GM21717 (cell line): Measurements from ENCODE around the gene TASL.
"Not testable (repeated sequence)": the region's sequence is repeated elsewhere in the genome, so short reads cannot be mapped to it uniquely, and the experiment has no call there.

Experiments
- ATAC-seq: cut with Tn5 transposase; IDR thresholded peaks from one replicate; pipeline ENCODE4 v1.9.1; 2021; ENCODE audit warnings: mild to moderate bottlenecking, moderate library complexity; ENCODE audit not compliant: unreplicated experiment

TASL gene

DNA sequence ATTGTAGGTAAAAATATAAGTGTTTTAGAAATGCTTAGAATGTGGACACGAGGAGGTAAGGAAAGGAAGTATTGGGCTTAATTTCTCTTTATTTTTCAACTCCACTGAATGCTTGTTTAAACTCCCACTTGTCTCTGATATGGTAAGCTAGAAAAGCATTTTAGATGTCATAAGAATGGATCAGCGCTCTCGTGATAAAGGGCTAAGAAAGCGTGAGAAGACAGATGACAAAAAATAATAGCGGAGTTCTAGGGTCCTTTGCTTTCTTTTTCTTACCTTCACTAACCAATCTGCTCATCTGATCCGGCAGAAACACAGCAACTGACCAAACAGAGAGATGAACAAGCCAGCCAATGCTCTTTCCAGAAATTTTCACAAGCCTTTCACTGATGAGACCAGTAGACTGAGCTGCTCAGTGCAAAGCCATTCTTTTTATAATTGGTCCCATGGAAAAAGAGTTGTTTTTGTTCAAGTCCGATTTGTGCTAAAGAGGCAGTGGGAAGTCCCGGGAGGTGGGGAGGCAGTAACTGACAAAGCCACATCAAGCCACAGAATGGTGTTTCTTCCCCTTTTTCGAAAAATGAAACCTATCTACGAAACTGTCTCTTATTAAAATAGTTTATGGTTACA is at the start of gene TASL:
TASL (minus strand) TSS at position 405 of the 630 bp plus-strand sequence. CDS start 17,411 bp downstream, outside the sequence.
- ATAC-seq, result peak; percentile 92

DNA sequence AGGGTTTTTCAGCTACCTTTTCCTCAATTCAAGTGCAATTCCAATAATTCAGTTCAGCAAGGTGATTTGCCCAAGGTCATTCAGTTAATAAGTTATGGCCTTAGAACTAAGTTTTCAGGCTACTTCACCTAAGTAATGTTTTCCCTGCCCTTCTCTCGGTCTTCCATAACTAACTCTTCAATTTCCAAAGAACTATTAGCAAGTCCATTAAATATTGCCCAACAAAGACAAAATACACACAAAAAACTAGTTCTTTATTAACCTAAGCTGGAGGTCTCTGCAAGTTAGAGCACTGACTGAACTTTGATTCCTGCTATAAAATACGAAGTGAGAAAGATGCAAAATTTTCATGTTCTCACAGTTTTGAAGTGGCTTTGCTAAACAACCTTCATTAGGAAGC is 48.8 kb upstream of the TASL start:
- ATAC-seq, result no peak

GRCh38 chrX:30622361-30622760 is 44.8 kb upstream of the TASL start:
- ATAC-seq, result no peak

DNA sequence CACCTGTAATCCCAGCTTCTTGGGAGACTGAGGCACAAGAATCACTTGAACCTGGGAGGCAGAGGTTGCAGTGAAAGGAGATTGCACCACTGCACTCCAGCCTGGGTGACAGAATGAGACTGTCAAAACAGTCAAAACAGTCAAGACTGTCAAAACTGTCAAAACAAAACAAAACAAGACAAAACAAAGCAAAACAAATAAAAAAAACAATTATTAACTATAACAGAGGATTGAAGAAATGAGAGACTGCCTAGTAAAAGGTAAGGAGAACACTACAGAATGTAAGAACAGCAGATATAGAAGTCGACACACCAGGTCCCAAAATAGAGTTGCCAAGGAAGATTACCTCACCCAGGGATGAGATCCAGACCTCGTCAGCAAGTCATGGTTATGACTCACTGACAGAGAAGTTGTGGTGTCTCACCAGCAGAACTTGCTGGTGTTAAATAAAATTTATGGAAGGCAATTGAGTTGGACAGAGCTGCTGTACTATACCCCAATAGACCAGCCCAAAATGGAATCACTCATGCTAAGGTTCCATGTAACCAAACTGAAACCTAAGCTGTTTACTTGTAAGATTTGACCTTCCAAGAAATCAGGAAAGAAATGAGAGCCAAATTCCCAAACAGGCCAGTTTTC is 43.5 kb upstream of the TASL start:
- no peak for ATAC-seq

GRCh38 chrX:30620125-30620524 is 42.6 kb upstream of the TASL start:
- no peak for ATAC-seq

GRCh38 chrX:30618160-30618765 is 40.7 kb upstream of the TASL start:
- ATAC-seq, result no peak

DNA sequence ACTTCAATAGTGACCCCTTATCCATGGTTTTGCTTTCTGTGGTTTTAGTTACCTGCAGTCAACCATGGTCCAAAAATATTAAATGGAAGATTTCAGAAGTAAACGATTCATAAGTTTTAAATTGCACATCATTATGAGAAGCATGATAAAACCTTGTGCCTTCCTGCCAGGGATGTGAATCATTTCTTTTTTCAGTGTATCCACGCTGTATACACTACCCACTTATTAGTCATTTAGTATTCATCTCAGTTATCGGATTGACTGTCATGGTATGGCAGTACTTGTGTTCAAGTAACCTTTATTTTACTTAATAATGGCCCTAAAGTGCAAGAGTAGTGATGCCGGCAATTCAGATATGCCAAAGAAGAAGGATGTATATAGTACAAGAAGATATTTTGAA is 37.7 kb upstream of the TASL start:
- ATAC-seq, result no peak

- no peak for ATAC-seq
Observed at GRCh38 chrX:30613721-30614120, 36.2 kb upstream of the TASL start.

GRCh38 chrX:30612250-30612655 is 34.7 kb upstream of the TASL start:
- ATAC-seq, result no peak

GRCh38 chrX:30610026-30610425 is 32.5 kb upstream of the TASL start:
- ATAC-seq, result no peak

- no peak for ATAC-seq
Observed at GRCh38 chrX:30607155-30607554, 29.6 kb upstream of the TASL start.

- ATAC-seq, result not testable (repeated sequence)
Observed at GRCh38 chrX:30600269-30601176, 23.0 kb upstream of the TASL start.

DNA sequence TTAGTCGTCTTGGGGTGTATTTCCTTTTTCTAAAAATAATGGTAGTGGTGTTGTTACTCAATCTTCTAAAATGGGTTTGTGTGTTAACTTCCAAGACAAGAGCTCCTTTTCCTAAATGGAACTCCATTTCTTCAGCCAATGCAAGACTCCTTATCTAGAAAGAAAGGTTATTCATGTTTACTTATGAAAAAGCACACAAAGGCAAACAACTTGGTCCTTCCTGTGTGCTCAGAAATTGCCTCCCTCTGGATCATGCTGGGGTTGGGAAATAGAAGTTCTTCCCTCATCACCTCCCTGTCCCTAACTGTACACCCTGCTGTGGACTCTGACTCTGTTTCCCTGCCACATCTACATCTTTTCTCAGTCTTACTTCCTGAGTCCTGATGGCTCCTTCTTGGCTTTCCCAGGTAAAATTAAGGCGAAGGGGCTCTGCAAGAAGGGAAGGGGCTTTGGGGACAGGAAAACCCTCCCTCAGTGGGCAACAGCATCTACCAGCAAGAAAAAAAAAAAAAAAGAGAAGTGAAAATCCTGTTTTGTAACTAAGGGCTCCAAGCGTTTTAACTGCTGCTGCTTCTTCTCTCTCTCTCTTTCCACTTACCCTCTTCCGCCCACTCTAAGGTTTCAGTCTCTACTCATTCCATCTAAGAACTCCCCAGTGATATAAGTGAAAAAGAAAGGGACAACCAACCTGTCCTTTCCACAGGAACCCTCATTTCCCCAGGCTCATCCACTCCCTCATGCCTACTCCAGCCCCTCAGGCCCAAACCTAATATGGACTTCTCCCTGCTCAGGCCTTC is 19.8 kb upstream of the TASL start:
- ATAC-seq, result peak; percentile 94

GRCh38 chrX:30593440-30594200 is 16.1 kb upstream of the TASL start:
- ATAC-seq, result peak; percentile 47

GRCh38 chrX:30592831-30593230 is 15.3 kb upstream of the TASL start:
- ATAC-seq, result no peak

GRCh38 chrX:30590368-30590767 is 12.8 kb upstream of the TASL start:
- ATAC-seq, result no peak

DNA sequence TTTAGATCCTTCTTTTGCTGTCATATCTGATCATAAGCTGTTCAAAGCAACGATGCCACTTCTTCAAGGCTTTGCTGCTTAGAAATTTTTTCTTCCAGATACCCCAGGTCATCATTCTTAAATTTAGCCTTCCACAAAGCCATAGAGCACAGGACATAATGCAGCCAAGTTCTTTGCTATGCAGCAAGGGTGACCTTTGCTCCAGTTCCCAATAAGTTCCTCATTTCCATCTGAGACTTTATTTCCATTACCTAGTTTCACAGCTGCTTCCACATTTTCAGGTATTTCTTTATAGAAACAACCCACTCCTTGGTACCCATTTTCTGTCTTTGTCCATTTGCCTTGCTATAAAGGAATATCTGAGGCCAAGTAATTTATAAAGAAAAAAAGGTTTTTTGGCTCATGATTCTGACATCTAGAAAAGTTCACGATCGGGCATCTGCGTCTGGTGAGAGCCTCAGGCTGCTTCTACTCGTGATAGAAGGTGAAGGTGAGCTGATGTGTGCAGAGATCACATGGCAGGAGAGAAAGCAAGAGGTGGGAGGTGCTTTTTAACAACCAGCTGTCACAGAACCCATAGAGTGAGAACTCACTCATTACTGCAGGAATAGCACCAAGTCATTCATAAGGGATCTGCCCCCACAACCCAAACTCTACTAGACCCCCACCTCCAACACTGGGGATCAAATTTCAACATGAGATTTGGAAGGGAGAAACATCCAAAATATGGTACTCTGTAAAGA is 11.8 kb upstream of the TASL start:
- ATAC-seq, result no peak

DNA sequence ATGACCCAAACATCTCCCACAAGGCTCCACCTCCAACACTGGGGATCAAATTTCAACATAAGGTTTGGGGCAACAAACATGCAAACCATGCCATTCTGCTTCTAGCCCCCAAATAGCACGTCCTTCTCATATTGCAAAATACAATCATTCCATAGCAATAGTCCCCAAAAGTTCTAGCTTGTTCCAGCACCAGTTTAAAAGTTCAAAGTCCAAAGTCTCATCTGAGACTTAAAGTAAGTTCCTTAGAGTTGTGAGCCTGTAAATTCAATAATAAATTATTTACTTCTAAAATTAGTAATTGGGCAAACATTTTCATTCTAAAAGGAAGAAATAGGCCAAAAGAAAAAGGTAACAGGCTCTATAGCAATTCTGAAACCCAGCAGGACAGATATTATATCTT is 8.9 kb upstream of the TASL start:
- ATAC-seq, result no peak

- ATAC-seq, result no peak
Observed at GRCh38 chrX:30582664-30583063, 5.1 kb upstream of the TASL start.
